Suppressor macrophage treated with lipopolysaccharide for 1 hour (primary cell): Measurements from ENCODE around the gene PRMT7.
A peak's percentile ranks its signal among the peaks of the same experiment; 100 is the strongest.

Source experiments
- DNase-seq, 3 donors: peaks; one replicate each; pipeline ENCODE4 v3.0.0-alpha.2; 2020 to 2022

Gene PRMT7, protein sequence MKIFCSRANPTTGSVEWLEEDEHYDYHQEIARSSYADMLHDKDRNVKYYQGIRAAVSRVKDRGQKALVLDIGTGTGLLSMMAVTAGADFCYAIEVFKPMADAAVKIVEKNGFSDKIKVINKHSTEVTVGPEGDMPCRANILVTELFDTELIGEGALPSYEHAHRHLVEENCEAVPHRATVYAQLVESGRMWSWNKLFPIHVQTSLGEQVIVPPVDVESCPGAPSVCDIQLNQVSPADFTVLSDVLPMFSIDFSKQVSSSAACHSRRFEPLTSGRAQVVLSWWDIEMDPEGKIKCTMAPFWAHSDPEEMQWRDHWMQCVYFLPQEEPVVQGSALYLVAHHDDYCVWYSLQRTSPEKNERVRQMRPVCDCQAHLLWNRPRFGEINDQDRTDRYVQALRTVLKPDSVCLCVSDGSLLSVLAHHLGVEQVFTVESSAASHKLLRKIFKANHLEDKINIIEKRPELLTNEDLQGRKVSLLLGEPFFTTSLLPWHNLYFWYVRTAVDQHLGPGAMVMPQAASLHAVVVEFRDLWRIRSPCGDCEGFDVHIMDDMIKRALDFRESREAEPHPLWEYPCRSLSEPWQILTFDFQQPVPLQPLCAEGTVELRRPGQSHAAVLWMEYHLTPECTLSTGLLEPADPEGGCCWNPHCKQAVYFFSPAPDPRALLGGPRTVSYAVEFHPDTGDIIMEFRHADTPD

DNA sequence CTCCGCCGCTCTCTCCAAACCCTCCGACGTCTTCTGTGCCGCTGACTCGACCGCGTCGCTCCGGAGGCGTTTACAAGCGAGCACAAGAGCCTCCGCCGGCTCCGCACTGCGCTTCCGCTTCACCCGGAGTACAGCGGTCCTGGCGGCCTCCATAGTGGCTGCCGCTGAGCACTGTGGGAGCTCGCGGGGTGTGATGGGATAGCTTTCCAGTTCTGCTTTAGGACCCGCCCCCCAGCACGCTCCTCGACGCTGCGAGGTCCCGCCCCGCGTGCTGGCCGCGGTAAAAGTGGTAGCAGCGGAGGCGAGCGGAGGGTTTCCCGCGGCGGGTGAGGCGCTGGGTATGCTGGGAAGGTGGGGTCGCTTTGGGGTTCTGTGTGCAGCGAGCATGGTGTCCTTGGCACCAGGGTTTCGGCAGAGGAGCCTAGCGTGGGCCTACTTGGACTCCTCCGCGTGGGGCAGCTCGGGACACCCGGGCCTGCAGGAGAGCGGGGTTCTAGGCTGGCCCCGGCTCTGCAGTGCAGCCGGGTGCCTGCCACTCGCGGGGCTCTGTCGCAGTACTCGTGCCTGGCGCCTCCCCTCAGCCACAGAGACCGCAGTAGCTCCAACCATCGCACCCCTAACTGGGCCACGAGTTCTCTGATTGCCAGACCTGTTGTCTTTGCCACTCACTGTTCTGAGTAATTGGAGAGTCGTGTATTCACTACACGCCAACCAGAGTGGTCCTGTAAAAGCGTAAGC is at the start of gene PRMT7, which contains the start of gene SLC7A6OS:
TSS of gene PRMT7 (plus strand) at position 246 of the 738 bp plus-strand sequence. CDS start 4,961 bp downstream, outside the sequence.
TSS of gene SLC7A6OS (minus strand) at position 173 of the 738 bp plus-strand sequence. CDS start at position 153, 20 bp downstream.
- peak; percentile 93 to 96 (median 95) for DNase-seq

DNA sequence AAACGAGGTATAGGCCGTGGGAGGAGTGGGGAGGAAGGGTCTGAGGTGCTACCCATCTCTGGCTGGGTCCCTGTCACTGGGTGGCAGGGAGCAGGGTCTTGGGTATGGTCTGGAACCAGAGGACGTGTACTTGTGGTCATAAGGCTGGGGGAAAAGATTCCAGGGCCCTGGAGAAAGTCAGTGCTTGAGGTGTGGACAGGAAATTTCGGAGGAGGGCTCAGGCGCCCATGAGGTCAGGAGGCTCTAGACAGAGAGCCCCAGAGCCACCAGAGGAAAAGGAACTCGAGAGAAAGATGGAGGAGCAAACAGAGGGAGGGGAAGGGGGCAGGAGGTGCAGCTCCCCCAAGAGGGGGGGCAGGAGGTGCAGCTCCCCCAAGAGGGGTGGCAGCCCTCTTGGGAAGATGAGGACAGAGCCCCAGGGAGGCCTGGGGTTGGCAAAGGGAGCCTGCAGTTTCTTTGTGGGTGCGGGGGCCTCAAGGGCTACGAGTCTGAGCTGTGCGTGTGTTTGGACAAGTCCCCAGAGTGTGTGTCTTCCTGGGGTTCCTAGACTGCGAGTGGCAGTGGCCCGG is 47.2 kb upstream of the PRMT7 start:
- no peak for DNase-seq

DNA sequence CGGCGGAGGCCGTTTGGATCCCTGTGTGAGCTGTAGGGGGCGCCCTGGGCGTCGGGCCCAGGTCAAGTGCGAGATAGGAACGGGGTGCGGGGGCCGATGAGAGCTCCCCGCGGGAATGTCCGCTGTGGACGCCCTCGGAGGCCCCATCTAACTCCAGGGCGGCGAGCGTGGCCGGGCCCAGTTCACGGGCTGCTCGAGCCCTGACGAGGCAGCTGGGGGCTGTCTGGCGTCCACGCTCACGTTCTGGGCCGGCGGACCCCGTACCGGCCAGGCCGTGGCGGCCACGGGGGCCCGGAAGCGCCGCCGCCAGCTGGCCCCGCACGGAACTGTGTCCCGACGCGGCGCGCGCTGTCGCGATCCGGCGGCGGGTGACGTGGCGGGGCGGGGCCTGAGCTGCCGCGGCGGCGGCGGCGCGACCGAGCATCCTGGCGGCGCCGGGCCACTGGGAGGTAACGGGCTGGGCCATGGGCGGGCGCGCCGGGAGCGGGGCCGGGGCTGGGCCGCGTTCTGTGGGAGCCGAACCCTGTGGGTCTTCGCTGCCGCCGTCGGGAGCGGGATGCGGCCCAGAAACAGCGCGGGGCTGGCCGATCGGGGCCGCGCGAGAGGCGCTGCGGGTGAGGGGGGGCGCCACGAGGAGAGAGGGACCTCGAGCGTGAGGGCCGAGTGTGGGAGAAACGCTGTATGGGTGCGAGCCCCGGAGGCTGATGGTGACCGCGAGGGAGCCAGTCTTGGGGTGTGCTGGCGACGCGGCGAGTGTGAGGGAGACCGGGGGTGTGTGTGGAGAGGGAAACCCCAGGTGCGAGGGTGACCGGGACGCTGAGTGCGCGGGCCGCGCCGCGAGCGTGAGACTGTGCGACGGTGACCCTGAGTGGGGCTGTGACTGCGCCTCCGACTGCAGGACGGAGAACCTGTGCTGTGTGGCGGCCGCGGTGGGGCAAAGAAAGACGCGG is 46.4 kb upstream of the PRMT7 start, which contains the start of gene SLC7A6:
TSS of gene SLC7A6 (plus strand) at position 399 of the 950 bp plus-strand sequence. CDS start 10,201 bp downstream, outside the sequence.
- peak; percentile 88 to 95 (median 93) for DNase-seq

DNA sequence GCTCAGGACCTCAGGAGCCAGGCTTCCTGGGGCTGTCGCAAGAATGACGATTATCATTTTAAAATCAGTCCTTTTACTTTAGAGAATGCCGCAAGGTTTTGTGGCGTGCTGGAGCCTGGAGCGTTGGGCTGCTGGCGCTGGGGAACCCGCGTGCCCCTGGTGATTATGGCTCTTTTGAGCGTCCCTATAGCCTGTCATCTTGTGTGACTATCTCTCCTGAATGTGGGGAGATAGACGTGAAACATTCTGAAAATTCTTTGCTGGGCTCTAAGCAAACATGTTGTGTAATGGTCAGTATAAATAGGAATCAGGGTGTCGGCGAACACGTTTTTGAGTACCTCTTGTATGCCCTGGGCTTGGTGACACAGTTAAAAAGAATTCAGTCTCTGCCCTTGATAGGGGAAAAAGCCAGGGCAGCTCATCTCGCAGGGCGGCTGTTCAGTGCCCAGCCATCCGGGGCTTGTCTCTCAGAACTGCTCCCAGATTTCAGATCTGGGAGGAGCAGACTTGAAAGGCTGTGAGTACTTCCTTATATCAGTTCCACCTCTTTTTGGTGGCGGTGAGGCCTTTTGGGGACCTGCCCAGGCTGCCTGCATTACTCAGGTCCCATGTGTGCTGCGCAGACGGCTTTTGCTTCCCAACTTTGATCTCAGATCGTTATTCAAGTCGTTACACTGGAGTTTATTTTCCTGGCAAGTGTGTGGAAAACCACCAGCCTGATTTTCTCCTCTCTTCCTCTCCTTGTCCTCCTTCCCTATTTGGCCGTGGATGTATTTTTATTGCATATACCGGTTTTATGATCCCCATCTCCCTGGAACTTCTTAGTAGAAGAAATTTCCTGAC is 45.5 kb upstream of the PRMT7 start:
- DNase-seq, result peak; percentile 64 to 76 (median 71)

DNA sequence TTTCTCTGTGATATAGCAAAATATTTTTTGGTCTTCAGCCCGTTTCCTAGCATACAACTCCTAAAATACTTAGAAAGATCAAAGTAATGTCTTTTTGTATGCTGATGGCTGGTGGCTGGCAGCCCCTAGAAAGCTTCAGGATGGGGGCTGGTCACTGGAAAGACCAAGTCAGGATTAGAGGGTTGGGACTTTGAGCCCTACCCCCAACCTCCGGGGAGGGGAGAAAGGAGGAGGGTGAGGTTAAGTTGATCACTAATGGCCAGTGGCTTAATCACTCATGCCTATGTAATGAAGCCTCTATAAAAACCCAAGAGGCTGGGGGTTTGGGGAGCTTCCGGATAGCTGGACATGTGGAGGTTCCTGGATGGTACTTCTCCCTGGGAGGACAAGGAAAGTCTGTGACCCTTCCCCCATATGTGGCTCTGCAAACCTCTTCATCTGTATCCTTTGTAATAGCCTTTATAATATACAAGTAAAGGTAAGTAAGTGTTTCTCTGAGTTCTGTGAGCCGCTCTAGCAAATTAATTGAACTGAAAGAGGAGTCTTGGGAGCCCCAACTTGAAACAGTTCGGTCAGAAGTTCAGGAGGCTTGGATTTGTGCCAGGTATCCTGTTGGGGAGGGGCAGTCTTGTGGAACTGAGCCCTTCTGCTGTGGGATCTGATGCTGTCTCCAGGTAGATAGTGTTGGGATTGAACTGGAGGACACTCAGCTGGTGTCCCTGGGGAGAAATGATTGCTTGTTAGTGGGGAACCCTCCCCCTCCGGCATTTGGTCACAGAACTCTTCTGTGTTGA is 43.0 kb upstream of the PRMT7 start:
- no peak for DNase-seq

DNA sequence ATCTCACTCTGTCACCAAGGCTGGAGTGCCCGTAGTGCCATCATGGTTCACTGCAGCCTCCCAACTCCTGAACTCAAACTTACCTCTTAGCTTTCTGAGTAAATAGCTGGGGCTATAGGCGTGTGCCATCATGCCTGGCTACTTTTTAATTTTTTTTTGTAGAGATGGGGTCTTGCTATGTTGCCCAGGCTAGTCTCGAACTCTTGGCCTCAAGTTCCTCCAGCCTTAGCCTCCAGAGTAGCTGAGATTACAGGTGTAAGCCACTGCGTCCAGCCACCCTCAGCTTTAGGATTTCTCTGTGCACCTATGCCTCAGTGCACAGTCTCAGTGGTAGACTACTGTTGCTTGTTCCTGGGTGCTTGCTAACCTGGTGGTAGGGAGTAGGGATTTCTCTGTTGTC is 41.0 kb upstream of the PRMT7 start:
- DNase-seq, result no peak

DNA sequence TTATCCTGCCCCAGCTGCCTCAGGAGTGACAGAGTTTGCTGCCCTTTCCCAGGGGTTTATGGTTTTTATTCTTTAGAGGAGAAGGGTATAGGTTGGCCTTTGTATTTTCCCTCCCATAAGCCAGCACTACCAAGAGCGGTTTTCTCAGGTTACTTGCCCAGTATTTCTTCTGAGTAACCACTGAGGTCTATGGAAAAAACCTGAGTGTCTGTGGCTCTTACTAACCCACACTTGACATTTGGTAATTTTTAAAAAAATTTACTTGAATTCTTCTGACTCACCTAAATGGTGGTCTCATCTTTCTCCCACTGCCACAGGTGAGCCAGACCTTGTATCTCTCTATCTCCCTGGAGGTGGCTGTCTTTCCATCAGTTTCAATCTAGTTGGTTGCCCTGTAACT is 40.5 kb upstream of the PRMT7 start:
- no peak for DNase-seq

DNA sequence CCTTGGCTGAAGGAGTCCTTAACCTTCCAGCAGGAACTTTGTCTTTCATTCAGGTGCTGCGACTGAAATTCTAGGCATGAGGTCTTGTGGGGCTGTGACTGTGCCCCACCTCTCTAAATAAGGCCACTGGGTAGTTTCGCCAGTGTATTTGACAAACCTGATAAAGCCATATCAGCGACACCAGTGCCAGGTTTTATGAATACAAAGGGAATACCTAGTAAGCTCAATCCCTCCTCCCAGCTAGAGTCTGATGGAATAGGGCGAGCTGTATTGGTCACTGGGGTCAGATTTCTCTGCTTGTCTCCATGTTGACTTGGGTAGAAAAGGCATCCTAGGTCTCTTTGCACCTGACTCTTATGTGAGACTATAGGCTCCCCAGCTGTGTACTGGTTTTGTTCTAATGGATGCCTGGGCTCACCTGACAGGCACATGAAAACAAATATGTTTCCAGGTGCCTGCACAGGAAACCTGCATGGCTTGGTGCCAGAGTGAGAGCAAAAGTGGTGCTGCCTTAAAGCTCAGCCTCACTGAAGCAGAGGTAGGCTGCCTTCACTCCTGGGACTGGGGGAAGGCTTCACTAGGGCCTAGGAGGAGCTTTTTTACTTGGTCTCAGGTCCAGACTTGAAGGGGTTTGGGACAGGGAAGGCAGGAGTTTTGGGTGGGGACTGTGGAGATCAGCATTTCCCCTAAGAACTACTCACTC is 38.2 kb upstream of the PRMT7 start:
- DNase-seq, result no peak

DNA sequence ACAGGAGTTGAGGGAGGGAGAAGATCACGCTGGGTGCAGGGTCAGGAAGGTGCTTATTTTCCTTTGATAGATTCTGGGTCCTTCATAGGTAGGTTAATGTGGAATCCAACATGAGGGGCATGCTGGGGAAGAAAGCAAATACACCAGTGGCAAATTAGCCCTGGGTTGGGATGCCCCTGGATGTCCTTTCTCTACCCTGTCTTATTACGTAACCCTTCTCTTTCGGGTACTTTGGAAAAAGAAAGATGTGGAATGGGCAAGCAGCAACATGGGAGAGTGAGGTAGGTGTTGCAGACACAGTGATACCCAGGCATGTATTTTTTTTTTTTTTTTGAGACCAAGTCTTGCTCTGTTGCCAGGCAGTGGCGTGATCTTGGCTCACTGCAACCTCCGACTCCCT is 37.4 kb upstream of the PRMT7 start:
- DNase-seq, result no peak

DNA sequence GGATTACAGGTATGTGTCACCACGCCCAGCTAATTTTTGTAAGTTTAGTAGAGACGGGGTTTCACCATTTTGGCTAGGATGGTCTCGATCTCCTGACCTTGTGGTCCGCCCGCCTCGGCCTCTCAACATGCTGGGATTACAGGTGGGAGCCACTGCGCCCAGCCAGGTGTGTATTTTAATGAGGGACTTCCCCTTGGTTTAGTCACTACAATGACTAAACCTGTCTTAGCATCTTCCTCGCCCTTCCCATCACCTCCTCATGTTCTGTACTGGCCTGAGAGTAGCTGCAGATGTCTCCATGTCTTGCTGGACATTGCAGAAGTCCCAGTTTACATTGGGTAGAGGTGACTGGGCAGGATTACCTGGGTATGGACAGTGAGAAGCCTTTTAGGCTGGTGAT is 36.9 kb upstream of the PRMT7 start:
- DNase-seq, result no peak

DNA sequence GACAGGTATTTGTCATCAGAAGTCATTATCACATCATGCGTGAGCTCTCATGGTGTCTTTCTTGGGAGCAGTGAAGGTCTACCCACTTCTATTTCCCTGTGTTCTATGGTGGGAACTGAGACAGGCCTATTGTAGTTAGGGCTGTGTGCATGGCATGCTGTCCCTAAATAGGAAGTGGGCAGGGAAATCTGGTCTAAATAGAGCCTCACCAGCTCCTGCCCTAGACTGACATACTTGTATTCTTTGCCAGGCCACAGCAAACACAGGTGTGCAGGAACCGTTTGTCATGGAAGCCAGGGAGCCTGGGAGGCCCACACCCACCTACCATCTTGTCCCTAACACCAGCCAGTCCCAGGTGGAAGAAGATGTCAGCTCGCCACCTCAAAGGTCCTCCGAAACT is 36.4 kb upstream of the PRMT7 start:
- no peak for DNase-seq

DNA sequence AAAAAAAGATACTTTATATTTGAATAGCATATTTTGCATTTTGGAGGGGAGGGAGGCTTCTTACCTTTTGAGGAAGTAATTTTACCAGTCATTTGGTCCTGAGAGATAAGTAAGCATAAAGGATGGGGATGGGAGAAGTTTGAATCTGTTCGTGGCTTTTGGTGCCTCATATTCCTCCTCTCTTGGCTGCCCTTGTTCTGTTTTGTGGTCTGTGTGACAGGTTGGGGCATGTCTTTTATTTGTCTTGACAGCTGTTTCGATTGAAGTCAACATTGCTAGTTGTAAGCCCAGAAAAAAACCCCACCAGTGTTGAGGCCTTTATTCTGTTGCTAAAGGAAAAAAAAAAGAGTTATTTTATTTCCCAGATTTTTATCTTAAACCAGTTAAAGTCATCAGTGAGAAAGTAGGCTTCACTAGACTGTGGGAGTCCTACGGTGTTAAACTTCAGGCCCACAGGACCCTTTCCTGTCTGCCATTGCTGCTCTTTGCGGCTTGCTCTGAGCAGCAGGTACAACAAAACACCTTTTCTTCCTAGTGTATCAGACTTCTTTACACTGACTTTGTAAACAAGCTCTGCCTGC is 35.1 kb upstream of the PRMT7 start:
- no peak for DNase-seq

DNA sequence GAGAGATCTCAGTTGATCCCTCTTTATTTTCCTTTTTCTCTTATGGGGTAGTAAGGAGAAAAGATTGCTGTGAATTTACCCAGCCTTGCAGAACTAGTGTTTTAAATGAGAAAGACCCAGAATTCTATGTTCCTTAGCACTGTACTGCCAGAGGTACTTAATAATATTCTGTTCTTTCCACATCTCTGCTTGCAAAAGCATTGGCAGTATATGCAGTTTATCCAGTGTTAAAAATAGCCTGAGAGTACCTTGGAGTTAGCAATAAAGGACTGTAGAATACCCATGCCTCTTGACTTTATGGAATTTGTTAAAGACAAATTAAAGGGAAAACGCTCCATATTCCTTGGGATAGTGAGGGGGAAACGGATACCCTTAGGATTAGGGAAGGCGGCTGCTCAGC is 34.6 kb upstream of the PRMT7 start:
- DNase-seq, result no peak

DNA sequence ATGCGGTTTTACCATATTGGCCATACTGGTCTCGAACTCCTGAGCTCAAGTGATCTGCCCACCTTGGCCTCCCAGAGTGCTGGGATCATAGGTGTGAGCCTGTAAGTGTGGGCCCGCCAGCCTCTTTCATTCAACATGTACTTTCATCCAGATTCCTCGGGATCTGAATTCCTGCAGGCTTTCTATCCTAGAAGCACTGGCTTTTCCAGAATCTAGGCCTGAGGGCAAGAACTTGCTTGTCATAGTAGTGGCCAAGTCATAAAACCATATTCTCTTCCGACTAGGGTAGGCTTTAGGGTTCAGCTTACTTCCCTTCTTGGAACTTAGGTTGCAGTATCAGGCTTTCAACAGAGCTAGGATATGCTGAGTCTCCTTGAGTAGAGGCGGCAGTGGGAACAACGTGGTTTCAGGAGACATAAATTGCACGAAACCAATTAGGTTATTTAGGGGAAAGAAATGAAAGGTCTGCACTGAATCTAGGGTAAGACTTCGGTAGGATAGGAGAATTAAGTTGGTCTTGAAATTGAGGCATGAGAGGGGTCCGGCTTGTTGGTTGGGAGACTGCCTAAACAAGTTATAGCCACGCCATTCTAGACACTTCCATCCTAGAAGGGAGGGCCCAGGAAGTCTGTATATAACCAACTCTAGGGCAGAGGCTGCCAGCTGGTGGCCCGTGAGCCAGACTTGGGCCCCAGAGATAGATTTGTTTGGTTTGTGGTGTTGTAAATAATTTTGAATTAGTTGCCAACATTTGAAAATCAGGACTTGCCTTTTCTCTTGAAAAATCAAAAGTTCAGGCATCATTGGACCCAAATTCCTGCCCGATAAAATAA is 30.9 kb upstream of the PRMT7 start:
- DNase-seq, result no peak

DNA sequence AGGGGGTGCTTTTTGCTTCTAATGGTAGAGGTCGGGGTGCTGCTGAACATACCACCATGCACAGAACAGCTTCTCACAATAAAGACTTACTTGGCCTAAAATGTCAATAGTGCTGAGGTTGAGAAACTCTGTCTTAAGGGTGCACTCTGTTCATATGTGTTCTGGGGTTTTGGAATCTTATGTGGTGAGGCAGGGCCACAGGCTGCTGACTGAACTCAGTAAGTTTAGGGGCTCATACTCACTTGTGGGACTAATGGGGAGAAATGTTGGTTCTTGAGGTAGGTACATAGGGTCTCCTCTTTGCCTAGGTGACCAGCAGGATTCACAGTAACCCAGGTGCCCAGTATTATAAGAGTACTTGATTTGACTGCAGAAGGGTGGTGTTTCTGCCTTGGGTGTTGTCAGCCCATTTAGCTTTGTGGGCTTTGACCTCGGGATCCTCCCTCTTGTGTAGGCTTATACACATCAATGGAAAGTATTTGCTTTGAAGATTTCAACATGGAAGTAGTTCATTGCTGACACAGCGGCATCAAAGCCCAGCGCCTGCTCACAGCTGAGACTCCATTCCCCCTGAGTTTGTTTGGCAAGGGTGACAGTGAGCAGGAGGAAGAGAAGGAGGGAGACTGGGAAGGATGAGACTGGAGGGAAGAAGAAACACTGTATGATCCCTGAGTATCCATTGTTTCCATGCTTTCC is 29.3 kb upstream of the PRMT7 start:
- no peak for DNase-seq

DNA sequence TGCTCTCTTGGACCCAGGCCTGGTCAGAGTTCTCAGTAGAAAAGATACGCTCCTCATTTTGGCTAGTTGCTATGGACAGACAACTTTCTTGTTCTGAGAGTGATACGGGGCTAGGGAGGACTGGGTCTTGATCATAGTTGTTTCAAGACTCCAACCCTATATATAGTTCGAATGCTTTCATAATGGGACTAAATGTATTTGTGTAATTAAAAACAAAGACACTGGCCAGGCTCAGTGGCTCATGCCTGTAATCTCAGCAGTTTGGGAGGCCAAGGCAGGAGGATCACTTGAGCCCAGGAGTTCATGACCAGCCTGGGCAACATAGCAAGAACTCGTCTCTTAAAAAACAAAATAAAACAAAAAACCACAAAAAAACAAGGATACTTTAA is 28.8 kb upstream of the PRMT7 start:
- no peak for DNase-seq

DNA sequence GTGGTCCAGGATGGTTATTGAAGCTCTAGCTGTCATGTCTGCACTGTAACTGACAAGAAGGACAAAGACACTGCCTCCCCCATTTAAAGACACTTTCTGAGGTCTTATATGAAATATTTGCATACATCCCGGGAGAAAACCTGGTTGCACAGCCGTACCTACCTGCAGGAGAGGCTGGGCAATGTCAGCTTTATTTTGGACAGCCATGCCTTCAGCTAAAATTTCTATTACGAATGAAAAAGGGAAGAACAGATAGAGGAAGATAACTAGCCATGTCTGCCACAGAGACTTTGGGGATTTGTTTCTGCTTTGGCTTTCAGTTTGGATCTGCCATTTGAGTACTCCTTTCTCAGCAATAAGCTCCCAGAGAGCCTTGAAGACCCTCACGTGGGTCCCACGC is 27.5 kb upstream of the PRMT7 start:
- DNase-seq, result peak in 1 of 3 donors; percentile 20
